Measurements from ENCODE around the gene CAPN11. TPM values are rescaled to one million over a fixed set of nuclear protein-coding genes. Genes with fewer than 3 reads are reported as not detected.

CAPN11 gene
- total and polyA plus RNA-seq, 4 donors, result 0.08 to 0.19 (median 0.09) TPM; not detected in 1

GRCh38 chr6:44135173-44135758, 23.4 kb upstream of the CAPN11 start:
- H3K27me3 ChIP-seq (ENCODE audit: control insufficient read depth in 4 of 4, insufficient read depth in 4 of 4, low read length in 3 of 4), result no peaks in the 10 kb centered on the region
- TF ChIP-seq YY1 (IDR thresholded peaks at IDR 0.05), result no peak
- no peak for TF ChIP-seq GABPA (IDR thresholded peaks at IDR 0.05 in 1 of 2, conservative IDR thresholded peaks at IDR 0.05 in 1 of 2)
- no peak for TF ChIP-seq MAX (IDR thresholded peaks at IDR 0.05)
- H3K9ac ChIP-seq (ENCODE audit: low read depth in 1 of 2, low read length in 2 of 2), result no peak overlapping the region
- H3K36me3 ChIP-seq (ENCODE audit: control insufficient read depth in 4 of 4, insufficient read depth in 3 of 4, low read depth in 1 of 4, low read length in 3 of 4), result peaks cover 0 to 35% (median 21%) of the 10 kb centered on the region in 4 donors
- no peak overlapping the region for H3K4me3 ChIP-seq (ENCODE audit: low read depth in 1 of 3, low read length in 3 of 3)
- WGBS, result 95% methylated on average over 10 of the region's 10 CpGs
- DNase-seq (ENCODE audit: low spot score), result no peak
- no peaks in the 10 kb centered on the region for H3K4me1 ChIP-seq (ENCODE audit: control insufficient read depth in 4 of 4, insufficient read depth in 4 of 4, low read length in 3 of 4)
- no peaks in the 10 kb centered on the region for H3K9me3 ChIP-seq (ENCODE audit: control insufficient read depth in 4 of 4, low read length in 3 of 4)
- no peak overlapping the region for H3K27ac ChIP-seq (ENCODE audit: low read depth in 1 of 2, low read length in 2 of 2)

GRCh38 chr6:44135875-44136274, 22.7 kb upstream of the CAPN11 start:
- peaks cover 2 to 42% (median 27%) of the 10 kb centered on the region in 4 donors for H3K36me3 ChIP-seq (ENCODE audit: control insufficient read depth in 4 of 4, insufficient read depth in 3 of 4, low read depth in 1 of 4, low read length in 3 of 4)
- 95% methylated on average over 7 of the region's 7 CpGs for whole genome bisulfite sequencing

More at GRCh38 chr6:44135875-44136274, 22.7 kb upstream of the CAPN11 start:
- TF ChIP-seq CTCF (IDR thresholded peaks at IDR 0.05; ENCODE audit: low read depth, low read length, missing input control) (no peak), ATF3 (IDR thresholded peaks at IDR 0.05) (no peak), HNF4G (IDR thresholded peaks at IDR 0.05) (no peak), MAX (IDR thresholded peaks at IDR 0.05) (no peak), TAF1 (conservative IDR thresholded peaks at IDR 0.05) (no peak), FOXA2 (IDR thresholded peaks at IDR 0.05) (no peak), SP1 (IDR thresholded peaks at IDR 0.05) (no peak), ZBTB33 (IDR thresholded peaks at IDR 0.05) (no peak), FOXA1 (IDR thresholded peaks at IDR 0.05) (no peak), HNF4A (conservative IDR thresholded peaks at IDR 0.05) (no peak), RAD21 (IDR thresholded peaks at IDR 0.05) (no peak)
- Histone ChIP-seq H3K27me3 (ENCODE audit: control insufficient read depth in 4 of 4, insufficient read depth in 4 of 4, low read length in 3 of 4) (no peaks in the 10 kb centered on the region), H3K27ac (ENCODE audit: low read depth in 1 of 2, low read length in 2 of 2) (no peak overlapping the region), H3K4me1 (ENCODE audit: control insufficient read depth in 4 of 4, insufficient read depth in 4 of 4, low read length in 3 of 4) (no peaks in the 10 kb centered on the region), H3K9ac (ENCODE audit: low read depth in 1 of 2, low read length in 2 of 2) (no peak overlapping the region), H3K9me3 (ENCODE audit: control insufficient read depth in 4 of 4, low read length in 3 of 4) (no peaks in the 10 kb centered on the region), H3K4me3 (ENCODE audit: low read depth in 1 of 3, low read length in 3 of 3) (no peak overlapping the region)
- DNase-seq (ENCODE audit: low spot score), result no peak

All from liver (tissue), 9 donors.